ENCODE data around the gene TRIM62.
A peak's percentile ranks its signal among the peaks of the same experiment; 100 is the strongest.

Gene TRIM62

DNA sequence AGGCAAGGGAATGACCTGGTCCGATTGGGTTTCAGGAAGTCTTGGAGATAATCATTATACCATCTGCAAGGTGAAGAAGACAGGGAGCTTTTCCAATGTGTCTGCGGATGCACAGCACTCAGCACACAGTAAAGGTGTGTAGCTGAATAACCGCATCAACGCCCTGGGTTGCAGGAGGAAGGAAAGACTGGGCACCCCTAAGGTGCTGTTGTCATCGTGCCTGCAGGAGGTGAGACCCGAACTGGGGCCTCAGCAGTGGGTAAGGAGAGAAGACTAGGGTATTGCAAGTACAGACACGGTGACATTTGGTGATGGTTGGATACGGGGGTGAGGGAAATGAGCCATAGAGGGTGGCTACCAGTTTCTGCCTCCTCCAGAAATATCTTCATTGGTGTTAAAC is 1.1 kb upstream of the TRIM62 start:
- no peak for DNase-seq
- H3K9me3 ChIP-seq = no peaks in the 10 kb centered on the region
- no peaks in the 10 kb centered on the region for H3K36me3 ChIP-seq
- no peaks in the 10 kb centered on the region for H3K27me3 ChIP-seq
- H3K4me1 ChIP-seq = no peaks in the 10 kb centered on the region
- TF ChIP-seq, protein P1, sequence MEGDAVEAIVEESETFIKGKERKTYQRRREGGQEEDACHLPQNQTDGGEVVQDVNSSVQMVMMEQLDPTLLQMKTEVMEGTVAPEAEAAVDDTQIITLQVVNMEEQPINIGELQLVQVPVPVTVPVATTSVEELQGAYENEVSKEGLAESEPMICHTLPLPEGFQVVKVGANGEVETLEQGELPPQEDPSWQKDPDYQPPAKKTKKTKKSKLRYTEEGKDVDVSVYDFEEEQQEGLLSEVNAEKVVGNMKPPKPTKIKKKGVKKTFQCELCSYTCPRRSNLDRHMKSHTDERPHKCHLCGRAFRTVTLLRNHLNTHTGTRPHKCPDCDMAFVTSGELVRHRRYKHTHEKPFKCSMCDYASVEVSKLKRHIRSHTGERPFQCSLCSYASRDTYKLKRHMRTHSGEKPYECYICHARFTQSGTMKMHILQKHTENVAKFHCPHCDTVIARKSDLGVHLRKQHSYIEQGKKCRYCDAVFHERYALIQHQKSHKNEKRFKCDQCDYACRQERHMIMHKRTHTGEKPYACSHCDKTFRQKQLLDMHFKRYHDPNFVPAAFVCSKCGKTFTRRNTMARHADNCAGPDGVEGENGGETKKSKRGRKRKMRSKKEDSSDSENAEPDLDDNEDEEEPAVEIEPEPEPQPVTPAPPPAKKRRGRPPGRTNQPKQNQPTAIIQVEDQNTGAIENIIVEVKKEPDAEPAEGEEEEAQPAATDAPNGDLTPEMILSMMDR (IDR thresholded peaks at IDR 0.05; ENCODE audit: low read depth, low read length) = no peak
- H3K4me3 ChIP-seq (ENCODE audit: low read depth, low read length) = no peak overlapping the region

DNA sequence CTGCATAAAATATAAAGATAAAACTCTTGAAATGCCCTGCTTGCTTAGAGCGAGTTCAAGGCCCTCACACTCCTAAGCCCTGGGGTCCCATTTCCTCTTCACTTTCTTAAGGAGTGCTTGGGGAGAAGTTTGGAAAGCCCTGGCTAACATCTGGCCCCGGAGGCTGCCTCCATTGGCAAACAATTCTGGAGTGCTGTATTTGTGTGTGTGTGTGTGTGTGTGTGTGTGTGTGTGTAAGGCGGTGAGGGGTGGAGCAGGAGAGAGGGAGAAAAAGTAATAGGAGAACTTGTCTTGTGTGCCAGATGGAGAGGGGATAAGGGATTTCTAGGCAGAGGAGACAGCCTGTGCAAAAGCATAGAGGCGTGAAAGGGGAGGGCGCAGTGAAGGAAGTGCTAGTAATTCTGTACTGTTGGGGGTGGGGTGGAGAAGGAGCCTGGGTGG is 578 bp upstream of the TRIM62 start:
- DNase-seq = no peak
- Histone ChIP-seq H3K9me3 (no peaks in the 10 kb centered on the region), H3K4me3 (ENCODE audit: low read depth, low read length) (no peak overlapping the region), H3K36me3 (no peaks in the 10 kb centered on the region), H3K27me3 (no peaks in the 10 kb centered on the region), H3K4me1 (no peaks in the 10 kb centered on the region)
- TF ChIP-seq, protein P1 (IDR thresholded peaks at IDR 0.05; ENCODE audit: low read depth, low read length) = no peak

DNA sequence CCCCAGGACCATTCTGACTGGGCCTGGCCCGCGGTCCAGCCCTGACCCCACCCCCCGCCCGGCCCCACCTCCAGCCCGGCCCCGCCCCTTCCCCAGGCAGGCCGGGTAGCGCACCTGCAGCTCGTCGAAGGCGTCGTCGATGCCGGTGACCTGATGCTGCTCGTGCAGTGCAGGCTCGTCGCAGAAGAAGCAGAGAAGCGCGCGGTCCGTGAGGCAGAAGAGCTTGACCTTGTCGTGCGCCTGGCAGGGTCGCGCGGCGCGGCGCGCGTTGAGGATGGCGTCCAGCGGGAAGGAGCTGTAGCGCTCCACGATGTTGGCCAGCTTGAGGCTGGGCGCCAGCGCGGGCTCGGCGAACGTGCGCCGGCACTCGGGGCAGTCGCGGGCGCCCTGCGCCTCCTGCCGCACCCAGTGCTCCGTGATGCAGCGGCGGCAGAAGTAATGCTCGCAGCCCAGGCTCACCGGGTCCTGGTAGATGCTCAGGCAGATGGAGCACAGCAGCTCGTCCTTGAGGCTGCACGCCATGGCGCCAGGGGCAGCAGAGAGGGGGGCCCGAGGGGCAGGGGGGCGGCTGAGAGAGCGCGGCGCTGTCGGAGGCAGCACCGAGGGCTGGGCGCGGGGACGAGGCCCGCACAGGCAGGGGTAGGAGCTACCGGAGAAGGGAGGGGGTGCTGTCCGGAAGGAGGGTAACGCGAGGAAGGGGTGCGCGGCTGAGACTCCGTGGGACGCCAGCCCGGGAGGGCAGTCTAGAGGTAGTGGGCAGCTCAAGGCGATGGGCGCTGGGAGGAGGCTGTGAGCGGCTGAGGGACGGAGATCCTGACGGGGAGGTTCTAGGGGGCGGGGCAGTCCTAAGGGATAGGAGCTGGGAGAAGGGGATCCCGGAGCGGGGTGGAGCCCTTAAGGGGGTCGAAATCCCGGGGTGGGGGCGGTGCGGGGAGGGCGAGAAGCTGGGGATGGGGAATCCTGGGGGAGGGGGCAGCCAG is 642 bp downstream of the TRIM62 start:
- Histone ChIP-seq H3K4me3 (ENCODE audit: low read depth, low read length) (peak overlapping the region; percentile 53), H3K4me1 (no peaks in the 10 kb centered on the region), H3K9me3 (no peaks in the 10 kb centered on the region), H3K36me3 (no peaks in the 10 kb centered on the region), H3K27me3 (no peaks in the 10 kb centered on the region)
- peak; percentile 52 for DNase-seq
- TF ChIP-seq, protein P1 (IDR thresholded peaks at IDR 0.05; ENCODE audit: low read depth, low read length) = no peak

DNA sequence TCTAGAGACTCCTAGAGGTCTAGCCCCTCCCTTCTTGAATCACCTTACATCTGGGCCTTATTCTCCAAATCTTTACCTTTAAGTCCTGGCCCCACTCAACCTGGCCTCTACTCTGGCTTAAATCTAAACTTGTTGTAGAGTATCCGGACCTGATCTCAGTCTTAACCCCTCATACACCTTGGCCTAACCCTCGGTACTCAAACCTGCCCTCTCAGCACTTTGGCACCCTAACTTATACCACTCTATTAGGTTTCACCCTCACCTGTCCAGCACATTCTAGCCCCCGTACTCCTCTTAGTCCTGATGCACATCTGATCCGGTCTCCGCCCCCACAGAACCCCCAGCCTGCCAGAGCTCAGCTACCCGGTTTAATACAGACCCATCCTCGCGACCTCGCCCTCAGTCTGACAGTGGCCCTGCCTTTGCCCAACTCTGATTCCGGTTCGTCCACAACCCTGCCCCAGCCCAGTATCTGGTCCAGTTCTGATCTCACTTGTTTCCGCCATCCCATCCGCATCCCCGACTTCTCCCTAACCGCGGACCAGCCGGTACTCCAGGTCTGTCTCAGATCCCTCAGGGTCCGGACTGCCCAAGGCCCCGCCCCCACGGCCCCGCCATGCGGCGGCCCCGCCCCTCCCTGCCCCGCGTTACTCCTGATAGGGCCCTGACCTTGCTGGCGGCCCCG is 1.5 kb downstream of the TRIM62 start:
- peak overlapping the region; percentile 10 for H3K4me3 ChIP-seq (ENCODE audit: low read depth, low read length)
- H3K9me3 ChIP-seq = no peaks in the 10 kb centered on the region
- no peaks in the 10 kb centered on the region for H3K4me1 ChIP-seq
- TF ChIP-seq, protein P1 (IDR thresholded peaks at IDR 0.05; ENCODE audit: low read depth, low read length) = no peak
- H3K36me3 ChIP-seq = no peaks in the 10 kb centered on the region
- peak; percentile 91 for DNase-seq
- no peaks in the 10 kb centered on the region for H3K27me3 ChIP-seq

DNA sequence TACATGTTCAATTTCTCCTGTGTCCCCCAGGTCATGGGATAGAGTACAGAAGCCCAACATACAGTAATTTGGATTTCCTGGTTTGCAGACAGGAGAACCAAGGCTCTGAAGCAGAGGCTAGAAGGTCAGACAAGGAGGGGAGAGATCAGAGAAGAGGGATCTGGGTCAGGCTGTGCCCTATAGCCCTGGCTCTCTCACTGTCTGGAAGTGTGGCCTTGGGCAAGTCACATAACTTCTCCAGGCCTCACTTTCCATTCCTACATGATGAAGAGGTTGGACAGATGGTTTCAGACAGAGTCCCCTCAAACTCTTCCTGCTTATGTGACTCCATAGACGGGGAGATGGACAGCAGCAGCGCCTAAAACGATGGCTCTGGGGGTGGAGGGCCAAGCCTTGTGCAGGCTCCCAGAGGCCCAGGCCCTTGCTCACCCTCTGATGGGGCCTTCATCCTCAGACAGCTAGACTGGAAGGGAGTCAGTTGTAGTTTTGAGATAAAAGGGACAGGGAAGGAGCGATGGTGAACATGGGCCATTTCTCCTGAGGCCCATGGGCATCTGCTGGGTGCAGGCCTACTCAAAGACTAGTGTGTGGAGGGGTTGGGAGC is 2.9 kb downstream of the TRIM62 start:
- H3K36me3 ChIP-seq = no peaks in the 10 kb centered on the region
- no peaks in the 10 kb centered on the region for H3K9me3 ChIP-seq
- no peaks in the 10 kb centered on the region for H3K4me1 ChIP-seq
- TF ChIP-seq, protein P1 (IDR thresholded peaks at IDR 0.05; ENCODE audit: low read depth, low read length) = no peak
- H3K27me3 ChIP-seq = no peaks in the 10 kb centered on the region
- H3K4me3 ChIP-seq (ENCODE audit: low read depth, low read length) = no peak overlapping the region
- DNase-seq = no peak

All from BE2C (cell line).